Breast epithelium (tissue), 4 donors: ENCODE measurements around the gene TSHR. TPM values are rescaled to one million over a fixed set of nuclear protein-coding genes. Genes with fewer than 3 reads are reported as not detected.
A peak's percentile ranks its signal among the peaks of the same experiment; 100 is the strongest.
"Not testable (repeated sequence)": the region's sequence is repeated elsewhere in the genome, so short reads cannot be mapped to it uniquely, and the experiment has no call there.

Source experiments
- DNase-seq, 2 donors: peaks; one replicate each; pipeline ENCODE4 v3.0.0-alpha.2; 2019; ENCODE audit warnings: low spot score in 2 of 2
- H3K27ac ChIP-seq, 2 donors: fragments of 200-600 bp; sonication (generic) in 1 of 2; one replicate each; pipeline ENCODE4 v1.5.1; 2016 to 2019; ENCODE audit warnings: mild to moderate bottlenecking in 1 of 2
- H3K27me3 ChIP-seq, 2 donors: fragments of 200-600 bp; sonication (generic) in 1 of 2; one replicate each; pipeline versions ENCODE4 v1.5.1 to v1.6.0; 2017 to 2019; ENCODE audit warnings: control low read depth in 1 of 2, mild to moderate bottlenecking in 1 of 2
- H3K36me3 ChIP-seq: fragments of 200-600 bp; one replicate; pipeline ENCODE4 v1.5.1; 2019
- H3K4me1 ChIP-seq, 2 donors: fragments of 200-600 bp; sonication (generic); one replicate each; pipeline ENCODE4 v1.5.1; 2016 to 2019; ENCODE audit warnings: control low read depth in 1 of 2
- H3K4me3 ChIP-seq, 3 donors: fragments of 200-600 bp; sonication (generic); 1 replicate in 2 of 3; 2 replicates in 1 of 3; pipeline ENCODE4 v1.5.1; 2016 to 2019; ENCODE audit warnings: mild to moderate bottlenecking in 3 of 3, moderate library complexity in 2 of 3
- H3K9me3 ChIP-seq, 2 donors: fragments of 200-600 bp; sonication (generic) in 1 of 2; one replicate each; pipeline ENCODE4 v1.5.1; 2016 to 2019; ENCODE audit warnings: control low read depth in 1 of 2
- CTCF ChIP-seq, 3 donors: fragments of 450-650 bp; IDR thresholded peaks; one replicate each; pipeline ENCODE4 v1.5.1; 2016 to 2017; ENCODE audit warnings: antibody characterized with exemption in 3 of 3, mild to moderate bottlenecking in 3 of 3, moderate library complexity in 3 of 3
- POLR2A ChIP-seq: fragments of 450-650 bp; IDR thresholded peaks from one replicate; pipeline ENCODE4 v1.6.1; 2016; ENCODE audit warnings: antibody characterized with exemption, mild to moderate bottlenecking, moderate library complexity
- POLR2AphosphoS5 ChIP-seq, 3 donors: sonication (generic); formaldehyde crosslinking; IDR thresholded peaks; one replicate each; pipeline ENCODE4 v1.6.1; 2017; ENCODE audit warnings: antibody characterized with exemption in 3 of 3
- intact Hi-C: fragments of 100-400 bp; cut with DNase I; formaldehyde crosslinking; loops from one replicate; pipeline ENCODE4 v1.15.1; 2023; ENCODE audit warnings: low total_unique reads
- total RNA-seq, 3 donors: library from RNA; depleted of rRNA; stranded (reverse); fragments of >200 nt; gene quantifications; one replicate each; pipeline ENCODE4 v1.1.0, GENCODE V29; 2016

The TSHR gene
- total RNA-seq, 3 donors from 2014 or later: 0.48 to 1.6 TPM; not detected in 1

GRCh38 chr14:81103443-81103842, 148.0 kb downstream of the TSHR start:
- TF ChIP-seq CTCF (IDR thresholded peaks at IDR 0.05) (no peak), POLR2A (no peak), POLR2AphosphoS5 (IDR thresholded peaks at IDR 0.05) (no peak)
- no peak for DNase-seq
- Histone ChIP-seq H3K4me1 (no peaks in the 10 kb centered on the region), H3K27ac (no peak overlapping the region), H3K36me3 (no peaks in the 10 kb centered on the region), H3K27me3 (no peaks in the 10 kb centered on the region), H3K9me3 (no peaks in the 10 kb centered on the region), H3K4me3 (no peak overlapping the region)
- intact Hi-C loops: no loop called here

- Histone ChIP-seq H3K27ac (peak overlapping the region in 1 of 2 donors; percentile 52), H3K4me3 (no peak overlapping the region), H3K27me3 (no peaks in the 10 kb centered on the region), H3K9me3 (no peaks in the 10 kb centered on the region), H3K36me3 (no peaks in the 10 kb centered on the region), H3K4me1 (no peaks in the 10 kb centered on the region)
- intact Hi-C loops: no loop called here
- no peak for TF ChIP-seq POLR2A
- no peak for DNase-seq
Measured at GRCh38 chr14:81105378-81105777, 150.0 kb downstream of the TSHR start.

GRCh38 chr14:81105961-81106360, 150.5 kb downstream of the TSHR start:
- Histone ChIP-seq H3K4me3 (no peak overlapping the region), H3K36me3 (no peaks in the 10 kb centered on the region), H3K27ac (no peak overlapping the region), H3K9me3 (no peaks in the 10 kb centered on the region), H3K4me1 (no peaks in the 10 kb centered on the region), H3K27me3 (no peaks in the 10 kb centered on the region)
- intact Hi-C loops: no loop called here
- TF ChIP-seq POLR2A (no peak), CTCF (IDR thresholded peaks at IDR 0.05) (no peak), POLR2AphosphoS5 (IDR thresholded peaks at IDR 0.05) (no peak)
- DNase-seq: no peak

GRCh38 chr14:81110186-81110585, 154.8 kb downstream of the TSHR start:
- Histone ChIP-seq H3K36me3 (no peaks in the 10 kb centered on the region), H3K27ac (no peak overlapping the region), H3K9me3 (no peaks in the 10 kb centered on the region), H3K4me1 (no peaks in the 10 kb centered on the region), H3K27me3 (no peaks in the 10 kb centered on the region), H3K4me3 (no peak overlapping the region)
- TF ChIP-seq POLR2AphosphoS5 (IDR thresholded peaks at IDR 0.05) (no peak), POLR2A (no peak), CTCF (IDR thresholded peaks at IDR 0.05) (no peak)
- no peak for DNase-seq
- intact Hi-C loops: no loop called here

- no peaks in the 10 kb centered on the region for H3K27me3 ChIP-seq
- DNase-seq: no peak
- H3K27ac ChIP-seq: no peak overlapping the region
- no peaks in the 10 kb centered on the region for H3K9me3 ChIP-seq
- H3K4me3 ChIP-seq: no peak overlapping the region
- no peaks in the 10 kb centered on the region for H3K4me1 ChIP-seq
- no peak for TF ChIP-seq POLR2AphosphoS5 (IDR thresholded peaks at IDR 0.05)
- no peak for TF ChIP-seq POLR2A
- no peak for TF ChIP-seq CTCF (IDR thresholded peaks at IDR 0.05)
- H3K36me3 ChIP-seq: no peaks in the 10 kb centered on the region
- intact Hi-C loops: no loop called here
Measured at GRCh38 chr14:81113176-81113575, 157.8 kb downstream of the TSHR start.

GRCh38 chr14:81113945-81114820, 158.8 kb downstream of the TSHR start:
- H3K27me3 ChIP-seq, DNase-seq, H3K4me1 ChIP-seq, H3K9me3 ChIP-seq, intact Hi-C loops, H3K4me3 ChIP-seq, H3K27ac ChIP-seq, H3K36me3 ChIP-seq: not testable (repeated sequence)
